DOHH2 (cell line): ENCODE results near the gene ANKRD33B.

Experiments used
- EZH2phosphoT487 ChIP-seq: fragments of 200-600 bp; sonication (generic); IDR thresholded peaks from 2 replicates; pipeline ENCODE4 v1.6.1; 2017; ENCODE audit warnings: borderline replicate concordance, mild to moderate bottlenecking, antibody characterized with exemption, low read length, moderate library complexity, mixed read lengths
- TF ChIP-seq, protein P1 (sequence below): fragments of 200-600 bp; sonication (generic); IDR thresholded peaks from one replicate; pipeline ENCODE4 v1.5.1; 2014; ENCODE audit warnings: antibody characterized with exemption, mild to moderate bottlenecking, low read depth, low read length; ENCODE audit not compliant: poor library complexity, severe bottlenecking

DNA sequence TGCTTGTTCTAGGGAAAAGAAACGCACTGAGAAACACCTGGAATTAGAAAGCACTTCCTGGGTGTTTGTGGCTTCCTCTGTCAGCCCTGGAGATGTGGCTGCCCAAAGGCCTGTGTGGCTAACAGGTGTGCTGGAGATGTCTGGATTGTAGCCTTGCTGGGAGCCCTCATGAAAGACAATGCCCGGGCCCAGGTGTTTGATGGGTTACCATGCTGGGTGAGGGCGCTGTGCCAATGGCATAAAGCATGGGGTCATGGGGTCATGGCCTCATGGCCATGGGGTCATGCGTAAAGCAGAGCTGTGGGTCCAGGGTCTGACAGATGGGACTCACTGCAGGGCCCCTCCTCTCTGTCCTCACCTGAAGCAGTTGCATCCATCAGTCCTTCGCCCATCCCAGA is 21.6 kb downstream of the ANKRD33B start:
- TF ChIP-seq, protein P1, sequence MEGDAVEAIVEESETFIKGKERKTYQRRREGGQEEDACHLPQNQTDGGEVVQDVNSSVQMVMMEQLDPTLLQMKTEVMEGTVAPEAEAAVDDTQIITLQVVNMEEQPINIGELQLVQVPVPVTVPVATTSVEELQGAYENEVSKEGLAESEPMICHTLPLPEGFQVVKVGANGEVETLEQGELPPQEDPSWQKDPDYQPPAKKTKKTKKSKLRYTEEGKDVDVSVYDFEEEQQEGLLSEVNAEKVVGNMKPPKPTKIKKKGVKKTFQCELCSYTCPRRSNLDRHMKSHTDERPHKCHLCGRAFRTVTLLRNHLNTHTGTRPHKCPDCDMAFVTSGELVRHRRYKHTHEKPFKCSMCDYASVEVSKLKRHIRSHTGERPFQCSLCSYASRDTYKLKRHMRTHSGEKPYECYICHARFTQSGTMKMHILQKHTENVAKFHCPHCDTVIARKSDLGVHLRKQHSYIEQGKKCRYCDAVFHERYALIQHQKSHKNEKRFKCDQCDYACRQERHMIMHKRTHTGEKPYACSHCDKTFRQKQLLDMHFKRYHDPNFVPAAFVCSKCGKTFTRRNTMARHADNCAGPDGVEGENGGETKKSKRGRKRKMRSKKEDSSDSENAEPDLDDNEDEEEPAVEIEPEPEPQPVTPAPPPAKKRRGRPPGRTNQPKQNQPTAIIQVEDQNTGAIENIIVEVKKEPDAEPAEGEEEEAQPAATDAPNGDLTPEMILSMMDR, result no peak
- no peak for TF ChIP-seq EZH2phosphoT487
